Measurements from ENCODE around the gene PRDM12.

DNA sequence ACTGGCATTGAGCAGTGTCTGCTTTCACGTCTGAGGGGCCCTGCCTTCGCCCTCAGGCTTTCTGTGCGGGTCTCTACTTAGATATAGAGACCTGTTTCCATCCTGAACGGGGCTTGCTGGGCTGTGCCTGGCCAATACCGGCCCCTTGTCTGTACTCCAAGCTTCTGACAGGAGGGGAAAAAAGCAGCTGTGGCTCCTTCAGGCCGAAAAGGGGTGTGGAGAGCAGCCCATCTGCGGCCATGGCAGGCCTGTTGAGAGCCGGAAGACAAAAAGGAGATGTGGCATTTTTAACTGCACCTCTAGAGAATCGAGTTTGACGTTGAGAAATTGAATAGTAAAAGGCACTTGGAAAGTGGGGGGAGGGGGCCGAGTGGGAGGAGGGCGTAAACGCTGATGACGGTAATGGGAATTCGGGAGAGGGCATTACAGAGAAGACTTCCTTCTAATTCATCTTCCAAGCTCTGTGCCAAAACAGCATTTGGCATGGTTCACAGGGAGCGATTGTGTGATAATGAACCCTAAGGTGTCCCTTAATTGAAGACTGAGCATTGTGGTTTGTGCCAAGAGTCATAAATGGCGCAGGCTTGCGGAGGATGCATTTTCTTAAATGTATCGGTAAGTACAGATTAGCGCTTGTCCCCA is 25.1 kb upstream of the PRDM12 start:
- TF ChIP-seq CBX5 (IDR thresholded peaks at IDR 0.05; ENCODE audit: low read depth, low read length), result no peak
- no peak for TF ChIP-seq CTCF (IDR thresholded peaks at IDR 0.05; ENCODE audit: control extremely low read depth in 1 of 3, insufficient read depth in 1 of 3, low read depth in 1 of 3, low read length in 3 of 3)
- TF ChIP-seq, protein P1, sequence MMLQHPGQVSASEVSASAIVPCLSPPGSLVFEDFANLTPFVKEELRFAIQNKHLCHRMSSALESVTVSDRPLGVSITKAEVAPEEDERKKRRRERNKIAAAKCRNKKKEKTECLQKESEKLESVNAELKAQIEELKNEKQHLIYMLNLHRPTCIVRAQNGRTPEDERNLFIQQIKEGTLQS (IDR thresholded peaks at IDR 0.05; ENCODE audit: insufficient read depth, low read depth, low read length), result no peak
- no peak for TF ChIP-seq POLR2AphosphoS5 (IDR thresholded peaks at IDR 0.05; ENCODE audit: low read depth, low read length)
- TF ChIP-seq POLR2A (IDR thresholded peaks at IDR 0.05; ENCODE audit: control extremely low read depth in 1 of 2, low read depth in 2 of 2, low read length in 2 of 2), result no peak
- no peak for TF ChIP-seq EP300 (IDR thresholded peaks at IDR 0.05; ENCODE audit: borderline replicate concordance in 1 of 2, low read depth in 2 of 2, low read length in 2 of 2)
- TF ChIP-seq SIN3A (conservative IDR thresholded peaks at IDR 0.05 in 1 of 2, IDR thresholded peaks at IDR 0.05 in 1 of 2; ENCODE audit: low read depth in 1 of 2, low read length in 2 of 2), result 0 out of 4 replicates have a peak, but pooled peaks of 1 of the 2 experiments have one; percentile 44
- no peak for TF ChIP-seq MAX (IDR thresholded peaks at IDR 0.05)
- no peak for TF ChIP-seq ASH2L (IDR thresholded peaks at IDR 0.05; ENCODE audit: low read length)
- no peak for TF ChIP-seq EZH2 (IDR thresholded peaks at IDR 0.05; ENCODE audit: low read depth, low read length, severe bottlenecking)
- no peak for TF ChIP-seq CHD1 (IDR thresholded peaks at IDR 0.05; ENCODE audit: low read depth, low read length)
